Stimulated activated naive CD4-positive, alpha-beta T cell (primary cell): ENCODE measurements around the gene RAB37.

Experiments used
- DNase-seq, 6 experiments: peaks; one replicate each; lab custom pipeline; 2025; lab: John Stamatoyannopoulos, UW

RAB37 gene

GRCh38 chr17:74728702-74729075 lies 8.4 kb upstream of the RAB37 start:
- no peak for DNase-seq

GRCh38 chr17:74729368-74729767 lies 7.7 kb upstream of the RAB37 start:
- no peak for DNase-seq

GRCh38 chr17:74729866-74730265 lies 7.2 kb upstream of the RAB37 start:
- no peak for DNase-seq

GRCh38 chr17:74730491-74731346 lies 6.3 kb upstream of the RAB37 start:
- DNase-seq = no peak

GRCh38 chr17:74731347-74731605 lies 5.8 kb upstream of the RAB37 start:
- DNase-seq = no peak

GRCh38 chr17:74732042-74732867 lies 4.8 kb upstream of the RAB37 start:
- DNase-seq = no peak

GRCh38 chr17:74733365-74734122 lies 3.5 kb upstream of the RAB37 start:
- DNase-seq = no peak

- DNase-seq = no peak
Measured at GRCh38 chr17:74734256-74734655, 2.8 kb upstream of the RAB37 start.

- DNase-seq = peak in 5 of 6 experiments; percentile 20 to 41 (median 36)
Measured at GRCh38 chr17:74737299-74738050, 419 bp downstream of the RAB37 start.

- DNase-seq = peak in 5 of 6 experiments; percentile 31 to 70 (median 62)
Measured at GRCh38 chr17:74738051-74738996, 1.3 kb downstream of the RAB37 start.

- peak in 2 of 6 experiments; percentile 22 to 28 for DNase-seq
Measured at GRCh38 chr17:74739227-74739831, 2.3 kb downstream of the RAB37 start.

- DNase-seq = no peak
Measured at GRCh38 chr17:74740173-74740572, 3.1 kb downstream of the RAB37 start.

- DNase-seq = no peak
Measured at GRCh38 chr17:74740641-74741387, 3.8 kb downstream of the RAB37 start.

- peak in 5 of 6 experiments; percentile 13 to 65 (median 41) for DNase-seq
Measured at GRCh38 chr17:74742153-74742515, 5.1 kb downstream of the RAB37 start.

GRCh38 chr17:74742978-74743545 lies 6.0 kb downstream of the RAB37 start:
- DNase-seq = no peak

- no peak for DNase-seq
Measured at GRCh38 chr17:74743755-74744154, 6.7 kb downstream of the RAB37 start.

GRCh38 chr17:74744349-74744713 lies 7.3 kb downstream of the RAB37 start:
- no peak for DNase-seq

- DNase-seq = peak; percentile 58 to 86 (median 78)
Measured at GRCh38 chr17:74744714-74745547, 7.9 kb downstream of the RAB37 start.
